Immature natural killer cell (primary cell): ENCODE data around the gene SPRTN. TPM values are rescaled to one million over a fixed set of nuclear protein-coding genes. Genes with fewer than 3 reads are reported as not detected.
"Not testable (repeated sequence)": the region's sequence is repeated elsewhere in the genome, so short reads cannot be mapped to it uniquely, and the experiment has no call there.

Experiments
- DNase-seq, 3 donors: peaks; one replicate each; pipeline ENCODE4 v3.0.0; 2022; ENCODE audit warnings: mixed read lengths in 1 of 3
- H3K27ac Mint-ChIP-seq, 6 donors: one replicate each; pipeline ENCODE4 v1.8.0; 2020; ENCODE audit warnings: mixed read lengths in 6 of 6, mild to moderate bottlenecking in 5 of 6, inconsistent platforms in 4 of 6, moderate library complexity in 3 of 6
- H3K27me3 Mint-ChIP-seq, 3 donors: one replicate each; pipeline ENCODE4 v1.8.0; 2020 to 2021; ENCODE audit warnings: low read depth in 3 of 3, mild to moderate bottlenecking in 3 of 3, mixed read lengths in 3 of 3, moderate library complexity in 3 of 3, inconsistent platforms in 1 of 3
- H3K36me3 Mint-ChIP-seq, 3 donors: one replicate each; pipeline ENCODE4 v1.8.0; 2020; ENCODE audit warnings: mixed read lengths in 3 of 3, inconsistent platforms in 2 of 3, mild to moderate bottlenecking in 2 of 3
- H3K4me1 Mint-ChIP-seq, 2 donors: one replicate each; pipeline ENCODE4 v1.8.0; 2020; ENCODE audit warnings: inconsistent platforms in 2 of 2, mild to moderate bottlenecking in 2 of 2, mixed read lengths in 2 of 2, moderate library complexity in 1 of 2
- H3K4me3 Mint-ChIP-seq, 5 donors: one replicate each; pipeline ENCODE4 v1.8.0; 2020; ENCODE audit warnings: mild to moderate bottlenecking in 5 of 5, mixed read lengths in 5 of 5, inconsistent platforms in 3 of 5, moderate library complexity in 3 of 5
- H3K9me3 Mint-ChIP-seq, 6 donors: one replicate each; pipeline ENCODE4 v1.8.0; 2020; ENCODE audit warnings: mild to moderate bottlenecking in 6 of 6, mixed read lengths in 6 of 6, inconsistent platforms in 4 of 6, moderate library complexity in 3 of 6
- polyA plus RNA-seq, 3 donors: library from polyadenylated mRNA; unstranded; fragments of 300-500 nt; fragmentation: Illumina TruSeq; gene quantifications; one replicate each; pipeline ENCODE4 v1.2.3, GENCODE V29; 2021

Gene SPRTN
- polyA plus RNA-seq, 3 donors from 2014 or later: 22.5 to 28.2 (median 25.0) TPM

DNA sequence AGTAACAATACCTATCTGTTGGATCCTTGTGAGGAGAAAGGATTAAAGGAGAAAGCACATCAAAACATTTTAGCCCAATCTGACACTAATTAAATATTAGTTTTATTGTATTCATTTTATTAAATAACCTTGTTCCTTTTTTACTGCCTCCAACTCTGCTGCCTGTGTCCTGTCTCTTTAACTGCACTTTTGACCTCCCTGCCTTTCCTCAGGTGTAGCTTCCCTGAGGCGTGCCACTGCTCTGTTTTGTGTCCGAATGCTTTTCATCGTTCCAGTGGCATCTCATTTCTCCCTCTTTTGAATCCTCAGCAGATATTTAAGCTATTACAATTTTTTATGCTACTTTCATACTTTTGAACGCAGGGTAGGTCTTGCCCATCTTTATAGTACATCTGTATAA lies 10.3 kb downstream of the SPRTN start:
- peaks cover 22 to 26% (median 25%) of the 10 kb centered on the region in 3 donors for H3K36me3 Mint-ChIP-seq
- peaks cover 0 to 17% of the 10 kb centered on the region in 2 donors for H3K4me1 Mint-ChIP-seq
- no peak overlapping the region for H3K4me3 Mint-ChIP-seq
- peaks cover 0 to 2% (median 0%) of the 10 kb centered on the region in 3 donors for H3K27me3 Mint-ChIP-seq
- no peaks in the 10 kb centered on the region for H3K9me3 Mint-ChIP-seq
- no peak overlapping the region for H3K27ac Mint-ChIP-seq
- no peak for DNase-seq

DNA sequence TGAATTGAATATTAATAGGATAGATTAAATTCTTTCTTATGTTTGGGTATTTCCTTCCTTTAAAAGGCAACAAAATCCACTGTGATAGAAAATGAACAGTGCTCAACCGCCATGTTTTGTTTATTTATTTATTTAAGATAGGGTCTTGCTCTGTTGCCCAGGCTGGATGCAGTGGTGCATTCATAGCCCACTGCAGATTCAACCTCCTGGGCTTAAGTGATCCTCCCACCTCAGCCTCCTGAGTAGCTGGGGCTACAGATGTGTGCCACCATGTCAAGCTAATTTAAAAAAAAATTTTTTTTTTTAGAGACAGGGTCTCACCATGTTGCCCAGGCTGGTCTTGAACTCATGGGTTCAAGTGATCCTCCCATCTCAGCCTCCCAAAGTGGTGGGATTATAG lies 10.8 kb downstream of the SPRTN start:
- not testable (repeated sequence) for H3K27ac Mint-ChIP-seq, H3K4me3 Mint-ChIP-seq, DNase-seq, H3K27me3 Mint-ChIP-seq, H3K9me3 Mint-ChIP-seq
- Mint-ChIP-seq H3K4me1 (peaks cover 0 to 13% of the 10 kb centered on the region in 2 donors), H3K36me3 (peaks cover 22 to 26% (median 25%) of the 10 kb centered on the region in 3 donors)

- no peaks in the 10 kb centered on the region for H3K9me3 Mint-ChIP-seq
- H3K27me3 Mint-ChIP-seq: peaks cover 0 to 1% (median 0%) of the 10 kb centered on the region in 3 donors
These were observed 13.7 kb downstream of the SPRTN start for GRCh38 chr1:231351816-231352215.

DNA sequence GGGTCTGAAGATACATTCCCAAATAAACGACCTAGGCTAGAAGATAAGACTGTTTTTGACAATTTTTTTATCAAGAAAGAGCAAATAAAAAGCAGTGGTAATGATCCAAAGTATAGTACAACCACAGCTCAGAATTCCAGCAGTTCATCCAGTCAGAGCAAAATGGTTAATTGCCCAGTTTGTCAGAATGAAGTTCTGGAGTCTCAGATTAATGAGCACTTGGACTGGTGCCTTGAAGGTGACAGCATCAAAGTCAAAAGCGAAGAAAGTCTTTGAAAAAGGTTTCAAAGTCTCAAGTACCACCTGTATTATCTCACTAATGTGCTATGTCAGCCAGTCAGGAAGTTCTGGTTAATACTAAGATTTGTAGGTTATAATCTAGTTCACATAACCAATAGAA lies 15.0 kb downstream of the SPRTN start:
- H3K4me3 Mint-ChIP-seq: no peak overlapping the region
- H3K27ac Mint-ChIP-seq: no peak overlapping the region
- no peaks in the 10 kb centered on the region for H3K9me3 Mint-ChIP-seq
- peaks cover 18 to 26% (median 24%) of the 10 kb centered on the region in 3 donors for H3K36me3 Mint-ChIP-seq
- peaks cover 0 to 3% (median 0%) of the 10 kb centered on the region in 3 donors for H3K27me3 Mint-ChIP-seq
- peaks cover 3 to 6% of the 10 kb centered on the region in 2 donors for H3K4me1 Mint-ChIP-seq
- DNase-seq: no peak

More at GRCh38 chr1:231351816-231352215, 13.7 kb downstream of the SPRTN start:
- Mint-ChIP-seq H3K4me1 (no peaks in the 10 kb centered on the region), H3K4me3 (no peak overlapping the region), H3K36me3 (peaks cover 22 to 26% (median 25%) of the 10 kb centered on the region in 3 donors), H3K27ac (no peak overlapping the region)
- no peak for DNase-seq

DNA sequence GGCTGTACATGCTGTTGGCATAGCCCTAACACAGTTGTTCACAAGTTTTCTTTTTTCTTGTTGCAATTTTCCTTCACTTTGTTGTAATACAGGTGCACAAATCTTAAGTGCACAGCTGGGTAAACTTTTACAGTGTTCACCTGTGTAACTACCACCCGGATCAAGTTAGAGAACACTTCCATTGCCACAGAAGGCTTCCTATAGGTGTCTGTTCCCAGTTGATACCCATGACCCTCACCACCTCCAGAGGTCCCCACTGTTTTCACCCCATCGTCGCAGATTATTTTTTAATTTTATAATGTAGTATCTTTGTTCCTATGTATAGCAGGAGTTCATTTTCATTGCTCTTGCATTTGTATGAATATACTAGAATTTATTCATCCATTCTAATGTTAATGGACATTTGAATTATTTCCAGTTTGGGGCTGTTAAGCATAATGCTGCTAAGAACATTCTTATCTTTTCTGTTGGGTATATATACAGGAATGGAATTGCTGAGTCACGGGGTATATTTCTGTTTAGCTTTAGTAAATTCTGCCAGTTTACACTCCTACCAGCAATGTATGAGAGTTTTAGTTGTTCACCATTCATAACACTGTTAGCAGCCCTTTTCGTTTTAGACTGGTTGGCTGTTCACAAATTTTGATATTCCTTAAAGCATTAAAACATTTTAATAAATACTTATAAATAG lies 16.4 kb downstream of the SPRTN start:
- Mint-ChIP-seq H3K4me1 (peaks cover 3 to 7% of the 10 kb centered on the region in 2 donors), H3K27me3 (peaks cover 0 to 3% (median 2%) of the 10 kb centered on the region in 3 donors), H3K4me3 (no peak overlapping the region), H3K36me3 (peaks cover 8 to 19% (median 18%) of the 10 kb centered on the region in 3 donors), H3K9me3 (no peaks in the 10 kb centered on the region), H3K27ac (no peak overlapping the region)
- no peak for DNase-seq

DNA sequence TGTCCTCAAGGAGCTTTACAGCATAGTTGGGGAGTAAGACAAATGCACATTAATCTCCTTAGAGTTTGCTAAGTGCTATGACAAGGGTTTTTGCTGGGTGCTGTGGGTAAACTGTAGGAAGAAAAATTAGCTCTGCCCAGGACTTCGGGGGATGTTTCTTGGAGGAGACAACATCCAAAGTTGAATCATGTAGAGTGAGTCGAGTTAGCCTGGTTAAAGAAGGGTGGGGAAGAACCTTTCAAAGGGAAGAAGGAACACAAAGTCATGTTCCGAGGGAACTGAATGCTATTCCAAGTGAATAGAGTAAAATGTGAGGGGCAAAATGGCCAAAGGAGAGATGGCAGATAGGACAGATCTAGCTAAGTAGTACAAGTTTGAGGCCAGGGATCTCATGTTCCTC lies 17.1 kb downstream of the SPRTN start:
- Mint-ChIP-seq H3K4me3 (no peak overlapping the region), H3K9me3 (no peaks in the 10 kb centered on the region), H3K27ac (peak overlapping the region in 1 of 6 donors; percentile 27), H3K27me3 (peaks cover 0 to 3% (median 2%) of the 10 kb centered on the region in 3 donors), H3K36me3 (peaks cover 7 to 18% (median 18%) of the 10 kb centered on the region in 3 donors), H3K4me1 (peaks cover 3 to 7% of the 10 kb centered on the region in 2 donors)
- DNase-seq: no peak

DNA sequence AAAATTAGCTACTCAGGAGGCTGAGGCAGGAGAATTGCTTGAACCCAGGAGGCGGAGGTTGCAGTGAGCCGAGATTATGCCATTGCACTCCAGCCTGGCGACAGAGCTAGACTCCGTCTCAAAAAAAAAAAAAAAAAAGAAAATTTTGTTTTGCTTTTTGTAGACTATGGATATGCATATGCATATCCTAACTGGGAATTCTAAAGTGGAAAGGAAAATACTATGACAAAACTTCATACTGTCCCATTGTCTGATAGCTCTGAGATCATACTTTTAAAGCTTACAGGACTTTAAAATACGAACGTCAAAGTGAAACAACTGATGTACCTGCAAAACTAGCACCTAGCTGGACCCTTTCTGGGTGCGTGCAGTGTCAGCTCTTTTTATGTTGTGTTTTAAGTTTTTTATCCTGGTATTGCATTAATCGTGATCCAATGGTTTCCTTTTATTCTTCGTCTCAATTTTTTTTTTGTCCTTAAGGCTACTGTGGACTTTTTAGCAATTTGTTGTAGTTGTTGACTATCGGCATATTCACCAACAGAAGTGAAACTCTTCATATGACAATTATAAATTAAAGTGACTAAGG lies 19.2 kb downstream of the SPRTN start:
- H3K36me3 Mint-ChIP-seq: peaks cover 9 to 10% (median 9%) of the 10 kb centered on the region in 3 donors
- no peak overlapping the region for H3K4me3 Mint-ChIP-seq
- DNase-seq: no peak
- H3K4me1 Mint-ChIP-seq: peaks cover 3 to 7% of the 10 kb centered on the region in 2 donors
- H3K9me3 Mint-ChIP-seq: no peaks in the 10 kb centered on the region
- H3K27me3 Mint-ChIP-seq: peaks cover 0 to 3% (median 2%) of the 10 kb centered on the region in 3 donors
- peak overlapping the region in 2 of 6 donors; percentile 48 to 52 for H3K27ac Mint-ChIP-seq

DNA sequence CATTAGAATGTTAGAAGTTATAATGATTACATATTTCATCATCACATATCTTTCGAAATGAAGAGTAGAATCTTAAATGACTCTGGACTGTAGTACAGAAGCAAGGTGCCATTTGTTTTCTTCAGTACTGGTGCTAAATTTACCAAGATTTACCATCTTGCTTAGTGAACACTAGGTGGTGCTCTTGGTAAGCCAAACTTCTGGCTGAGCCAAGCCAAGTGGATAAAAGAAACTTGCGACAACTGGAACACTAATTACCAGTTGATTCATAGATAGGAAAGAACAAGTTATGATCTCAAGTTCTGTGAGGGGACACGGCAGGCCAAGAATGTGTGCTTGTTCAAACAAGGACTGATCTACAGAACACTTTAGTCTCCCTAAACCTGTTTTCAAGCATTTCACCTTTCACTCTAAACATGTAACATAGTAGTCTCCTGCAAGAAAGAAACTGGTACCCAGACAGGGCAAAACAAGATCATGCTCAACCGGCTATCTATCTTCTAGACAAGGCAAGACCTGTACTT lies 19.8 kb downstream of the SPRTN start:
- Mint-ChIP-seq H3K36me3 (peaks cover 2 to 9% (median 4%) of the 10 kb centered on the region in 3 donors), H3K27ac (peak overlapping the region in 1 of 6 donors; percentile 31), H3K9me3 (no peaks in the 10 kb centered on the region), H3K4me3 (no peak overlapping the region), H3K4me1 (peaks cover 3 to 7% of the 10 kb centered on the region in 2 donors), H3K27me3 (peaks cover 0 to 3% (median 2%) of the 10 kb centered on the region in 3 donors)
- peak; percentile 39 to 57 (median 41) for DNase-seq

- H3K9me3 Mint-ChIP-seq: no peaks in the 10 kb centered on the region
- no peak overlapping the region for H3K4me3 Mint-ChIP-seq
- DNase-seq: no peak
- peaks cover 0 to 2% (median 2%) of the 10 kb centered on the region in 3 donors for H3K27me3 Mint-ChIP-seq
- peaks cover 0 to 9% (median 5%) of the 10 kb centered on the region in 3 donors for H3K36me3 Mint-ChIP-seq
- peak overlapping the region in 1 of 6 donors; percentile 62 for H3K27ac Mint-ChIP-seq
- H3K4me1 Mint-ChIP-seq: peaks cover 3 to 7% of the 10 kb centered on the region in 2 donors
These were observed 21.0 kb downstream of the SPRTN start for GRCh38 chr1:231359113-231359512.

- peaks cover 0 to 2% (median 0%) of the 10 kb centered on the region in 3 donors for H3K27me3 Mint-ChIP-seq
- H3K36me3 Mint-ChIP-seq: peaks cover 7 to 19% (median 9%) of the 10 kb centered on the region in 3 donors
- H3K4me1 Mint-ChIP-seq: peaks cover 3 to 7% of the 10 kb centered on the region in 2 donors
- H3K4me3 Mint-ChIP-seq: no peak overlapping the region
- no peaks in the 10 kb centered on the region for H3K9me3 Mint-ChIP-seq
- H3K27ac Mint-ChIP-seq: no peak overlapping the region
- no peak for DNase-seq
These were observed 24.2 kb downstream of the SPRTN start for GRCh38 chr1:231362325-231362724.

DNA sequence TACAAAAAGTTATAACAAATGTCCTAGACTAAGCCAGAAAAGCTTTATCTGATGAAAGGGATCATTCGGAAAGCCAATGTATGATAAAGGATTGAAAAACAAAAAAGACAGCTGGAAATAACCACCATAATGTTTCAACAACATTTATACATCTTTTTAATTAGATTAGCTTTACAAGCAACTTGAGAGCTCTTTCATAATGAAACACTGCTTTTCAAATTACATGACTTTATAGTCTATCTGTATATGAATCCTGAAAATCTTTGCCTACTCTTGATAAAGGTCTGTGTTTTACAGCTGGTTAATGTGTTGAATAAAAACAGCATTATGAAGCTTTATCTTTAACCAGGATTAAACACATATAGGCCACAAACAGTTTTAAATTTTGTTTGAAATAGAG lies 25.5 kb downstream of the SPRTN start:
- Mint-ChIP-seq H3K4me3 (no peak overlapping the region), H3K36me3 (peaks cover 7 to 23% (median 13%) of the 10 kb centered on the region in 3 donors), H3K9me3 (no peaks in the 10 kb centered on the region), H3K27me3 (peaks cover 0 to 2% (median 0%) of the 10 kb centered on the region in 3 donors), H3K4me1 (no peaks in the 10 kb centered on the region), H3K27ac (peak overlapping the region in 1 of 6 donors; percentile 2)
- no peak for DNase-seq

DNA sequence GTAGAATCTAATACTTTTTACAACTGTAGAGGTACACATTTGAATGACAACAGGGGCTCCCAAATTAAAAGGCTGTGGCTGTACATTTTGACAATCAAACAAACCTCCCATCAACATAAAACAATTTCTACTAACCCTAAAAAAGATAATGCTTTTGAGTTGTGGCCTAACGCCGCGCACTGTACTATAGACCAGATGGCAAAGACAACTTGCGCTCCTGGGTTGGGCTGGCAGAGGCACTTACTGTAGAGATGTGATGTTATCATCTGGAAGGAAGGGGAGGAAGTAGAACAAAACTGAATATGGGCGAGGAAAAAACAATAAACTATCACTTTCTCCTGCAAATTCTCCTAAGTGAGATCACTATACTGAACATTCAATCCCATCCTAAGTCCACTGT lies 26.1 kb downstream of the SPRTN start:
- H3K4me3 Mint-ChIP-seq: no peak overlapping the region
- no peaks in the 10 kb centered on the region for H3K4me1 Mint-ChIP-seq
- H3K9me3 Mint-ChIP-seq: no peaks in the 10 kb centered on the region
- H3K36me3 Mint-ChIP-seq: peaks cover 7 to 23% (median 13%) of the 10 kb centered on the region in 3 donors
- DNase-seq: no peak
- peaks cover 0 to under 1% (median 0%) of the 10 kb centered on the region in 3 donors for H3K27me3 Mint-ChIP-seq
- no peak overlapping the region for H3K27ac Mint-ChIP-seq

- Mint-ChIP-seq H3K9me3 (no peaks in the 10 kb centered on the region), H3K4me3 (no peak overlapping the region), H3K27ac (peak overlapping the region in 1 of 6 donors; percentile 54), H3K27me3 (no peaks in the 10 kb centered on the region), H3K4me1 (no peaks in the 10 kb centered on the region), H3K36me3 (peaks cover 4 to 17% (median 7%) of the 10 kb centered on the region in 3 donors)
- no peak for DNase-seq
These were observed 31.2 kb downstream of the SPRTN start for GRCh38 chr1:231369282-231369681.

DNA sequence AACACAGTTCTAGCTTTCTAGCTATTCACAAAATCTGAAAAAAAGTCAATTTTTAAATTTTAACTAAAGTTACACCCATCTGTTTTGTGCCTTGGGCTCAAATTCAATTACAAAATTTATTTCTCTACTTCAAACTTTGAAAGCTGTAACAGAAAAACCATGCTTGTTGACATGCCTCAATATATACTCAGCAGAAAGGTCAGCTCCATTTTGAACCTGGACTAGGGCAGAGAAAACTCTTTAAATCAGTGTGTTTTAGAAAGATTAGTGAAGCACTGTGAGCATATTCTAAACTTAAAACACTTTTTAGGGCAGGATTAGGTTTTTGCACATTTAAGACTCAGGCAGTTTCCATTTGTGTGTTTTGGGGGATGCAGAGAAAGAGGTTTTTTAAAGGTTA lies 34.4 kb downstream of the SPRTN start:
- Mint-ChIP-seq H3K36me3 (peaks cover 0 to 4% (median 2%) of the 10 kb centered on the region in 3 donors), H3K27ac (no peak overlapping the region), H3K27me3 (no peaks in the 10 kb centered on the region), H3K4me3 (no peak overlapping the region), H3K4me1 (peaks cover 10 to 17% of the 10 kb centered on the region in 2 donors), H3K9me3 (no peaks in the 10 kb centered on the region)
- no peak for DNase-seq
